ENCODE results near the gene RPP25.
A peak's percentile ranks its signal among the peaks of the same experiment; 100 is the strongest.
"Not testable (repeated sequence)": the region's sequence is repeated elsewhere in the genome, so short reads cannot be mapped to it uniquely, and the experiment has no call there.

The RPP25 gene

DNA sequence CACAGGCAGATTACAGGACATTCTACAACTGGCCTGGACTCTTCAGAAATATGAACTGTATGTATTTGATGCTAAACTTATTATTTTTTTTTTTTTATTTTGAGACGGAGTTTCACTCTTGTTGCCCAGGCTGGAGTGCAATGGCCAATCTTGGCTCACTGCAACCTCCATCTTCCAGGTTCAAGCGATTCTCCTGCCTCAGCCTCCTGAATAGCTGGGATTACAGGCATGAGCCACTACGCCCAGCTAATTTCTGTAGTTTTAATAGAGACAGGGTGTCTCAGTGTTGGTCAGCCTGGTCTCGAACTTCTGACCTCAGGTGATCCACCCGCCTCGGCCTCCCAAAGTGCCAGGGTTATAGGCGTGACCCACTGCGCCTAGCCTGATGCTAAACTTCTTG is 42.8 kb downstream of the RPP25 start:
- not testable (repeated sequence) for DNase-seq

DNA sequence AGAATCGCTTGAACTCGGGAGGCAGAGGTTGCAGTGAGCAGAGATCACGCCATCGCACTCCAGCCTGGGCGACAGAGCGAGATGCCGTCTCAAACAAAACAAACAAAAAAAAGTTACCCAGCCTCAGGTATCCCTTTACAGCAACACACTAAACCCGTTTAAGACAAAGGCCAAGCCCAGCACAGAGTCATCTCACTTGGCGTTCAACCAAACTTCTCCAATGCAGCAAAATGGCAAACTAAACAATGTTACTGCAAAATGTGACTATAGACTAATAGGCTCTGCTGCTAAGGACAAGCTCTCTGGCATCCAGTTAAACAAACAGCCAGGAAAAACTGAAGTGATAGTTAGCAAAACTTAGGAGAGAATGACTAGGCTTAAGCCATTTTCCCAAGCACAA is 43.5 kb downstream of the RPP25 start:
- no peak for DNase-seq

DNA sequence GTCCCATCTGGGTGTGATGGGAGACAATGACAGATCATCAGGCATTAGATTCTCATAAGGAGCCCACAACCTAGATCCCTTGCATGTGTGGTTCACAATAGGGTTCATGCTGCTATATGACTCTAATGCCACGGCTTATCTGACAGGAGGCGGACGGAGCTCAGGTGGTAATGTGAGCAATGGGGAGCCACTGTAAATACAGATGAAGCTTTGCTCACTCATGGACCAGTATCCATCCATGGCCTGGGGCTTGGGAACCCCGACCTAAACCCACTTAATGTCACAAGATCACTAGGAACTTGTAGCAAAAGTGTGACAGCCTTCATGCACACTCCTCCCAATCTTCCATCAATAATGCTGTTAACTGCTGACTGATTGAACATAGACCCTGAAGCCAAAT is 47.9 kb downstream of the RPP25 start:
- DNase-seq: no peak

GRCh38 chr15:74907163-74907870 is 49.3 kb downstream of the RPP25 start:
- no peak for DNase-seq

DNA sequence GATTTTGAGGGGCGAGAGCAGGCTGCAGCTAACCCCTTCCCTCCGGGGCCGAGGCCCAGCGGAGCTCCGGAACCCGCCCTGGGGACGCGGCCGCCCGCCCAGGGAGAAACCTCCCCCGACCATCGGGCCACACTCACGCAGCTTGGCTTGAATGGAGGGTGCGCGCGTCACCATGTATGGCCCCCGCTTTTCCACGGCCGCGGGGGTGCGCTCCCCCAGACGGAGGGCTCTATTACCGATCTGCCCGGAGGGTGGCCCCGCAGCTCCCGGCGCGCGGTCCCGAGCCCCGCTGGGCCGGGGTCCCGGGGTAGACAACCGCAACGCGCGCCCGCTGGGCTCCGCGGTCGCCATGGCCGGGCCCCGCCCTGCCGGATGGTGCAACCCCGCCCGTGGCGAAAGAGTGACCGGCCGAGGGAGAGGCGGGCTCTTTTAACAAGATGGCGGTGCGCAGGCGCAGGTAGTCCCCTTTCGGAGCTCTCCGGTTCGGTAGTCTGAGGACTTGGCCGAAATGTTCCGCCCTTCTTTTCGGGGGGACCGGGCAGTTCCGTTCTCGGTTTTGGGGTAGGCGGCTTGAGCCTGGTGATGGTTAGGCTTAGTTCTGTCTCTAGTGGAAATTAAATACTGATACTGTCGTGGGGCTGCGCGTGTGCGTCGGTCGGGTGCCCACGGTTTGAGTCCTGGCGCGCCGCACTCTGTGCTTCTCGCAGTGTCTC is 50.0 kb downstream of the RPP25 start, which contains the start of gene FAM219B:
FAM219B (minus strand) TSS at position 402 of the 713 bp plus-strand sequence; CDS start at position 351, 51 bp downstream.
- DNase-seq: peak; percentile 51

DNA sequence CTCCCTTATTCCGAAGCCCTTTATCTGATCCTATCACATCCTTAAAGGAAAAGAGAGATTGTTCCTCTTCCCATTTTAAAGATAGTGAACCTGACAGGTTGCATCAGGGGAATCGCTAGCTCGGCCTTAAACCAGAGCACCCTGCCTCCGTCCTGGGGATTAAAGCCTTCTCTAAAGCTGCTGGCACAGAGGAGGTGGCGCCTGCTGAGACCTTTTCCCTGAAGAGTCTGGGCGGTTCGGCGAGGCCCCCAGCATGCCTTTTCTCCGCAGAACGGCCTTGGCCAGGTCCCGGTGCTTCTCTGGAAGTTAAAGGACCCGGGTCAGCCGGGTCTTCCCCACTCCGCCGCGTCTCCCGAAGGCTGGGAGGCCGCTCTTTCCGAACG is 50.5 kb downstream of the RPP25 start:
- no peak for DNase-seq

All from NCI-H1105 treated with DMSO at 0.1 percent for 48 hours (cell line).